HG02973 (cell line): ENCODE measurements around the gene RAG2.

Source experiments
- ATAC-seq: cut with Tn5 transposase; IDR thresholded peaks from one replicate; pipeline ENCODE4 v1.9.1; 2021; ENCODE audit warnings: moderate library complexity; ENCODE audit not compliant: unreplicated experiment

The RAG2 gene

DNA sequence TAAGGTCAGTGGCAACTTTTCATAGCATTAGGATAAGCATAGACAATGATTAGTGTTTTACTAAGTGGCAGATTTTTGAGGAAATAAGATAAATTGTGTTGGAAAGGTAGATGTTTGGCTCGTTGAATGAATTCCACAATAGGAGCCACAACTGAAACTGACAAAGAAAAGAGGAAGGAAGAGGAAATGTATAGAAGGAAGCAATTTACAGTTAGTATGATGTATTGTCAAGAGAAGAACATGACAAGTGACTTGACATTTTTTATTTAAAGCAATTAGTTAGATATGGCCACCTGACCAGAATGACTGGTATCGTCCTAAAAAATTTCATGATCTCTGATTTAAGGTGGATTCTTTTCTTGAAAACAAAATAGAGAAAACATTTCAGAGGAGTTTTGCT lies 3.1 kb upstream of the RAG2 start:
- ATAC-seq: no peak

DNA sequence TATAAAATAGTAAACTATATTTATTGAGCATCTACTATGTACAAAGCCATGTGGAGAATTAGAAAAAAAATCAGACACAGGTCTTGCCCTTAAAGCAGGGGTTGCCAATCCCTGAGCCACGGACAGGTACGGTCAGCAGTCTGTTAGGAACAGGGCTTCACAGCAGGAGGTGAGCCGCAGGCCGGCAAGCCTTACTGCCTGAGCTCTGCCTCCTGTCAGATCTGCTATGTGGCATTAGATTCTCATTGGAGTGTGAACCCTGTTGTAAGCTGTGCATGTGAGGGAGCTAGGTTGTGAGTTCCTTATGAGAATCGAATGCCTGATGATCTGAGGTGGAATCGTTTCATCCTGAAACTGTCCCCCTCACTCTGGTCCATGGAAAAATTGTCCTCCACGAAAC lies 2.1 kb upstream of the RAG2 start:
- ATAC-seq: no peak

DNA sequence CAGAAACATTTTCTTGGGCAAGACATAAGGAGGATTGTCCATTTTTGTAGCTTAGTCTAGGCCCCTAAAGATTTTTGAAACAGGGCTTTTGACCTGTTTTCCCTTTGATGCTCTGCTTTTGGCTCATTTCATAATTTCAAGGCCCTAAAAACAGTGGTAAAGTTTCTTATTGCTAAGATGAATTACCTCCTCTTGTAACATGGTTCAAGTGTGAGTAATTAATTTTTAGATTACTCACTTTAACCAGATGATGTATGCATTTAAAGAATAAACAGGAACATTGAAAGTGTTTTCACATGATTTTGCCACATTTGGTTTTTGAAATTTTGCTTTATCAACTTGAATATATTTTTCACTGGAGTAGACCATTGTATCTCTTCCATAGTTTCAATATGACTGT lies 1.2 kb downstream of the RAG2 start:
- no peak for ATAC-seq

- no peak for ATAC-seq
Observed at GRCh38 chr11:36594316-36594989, 3.6 kb downstream of the RAG2 start, which contains the start of gene IFTAP. IFTAP (plus strand) TSS chr11:36594502; CDS start chr11:36610104, 15,602 bp downstream.

DNA sequence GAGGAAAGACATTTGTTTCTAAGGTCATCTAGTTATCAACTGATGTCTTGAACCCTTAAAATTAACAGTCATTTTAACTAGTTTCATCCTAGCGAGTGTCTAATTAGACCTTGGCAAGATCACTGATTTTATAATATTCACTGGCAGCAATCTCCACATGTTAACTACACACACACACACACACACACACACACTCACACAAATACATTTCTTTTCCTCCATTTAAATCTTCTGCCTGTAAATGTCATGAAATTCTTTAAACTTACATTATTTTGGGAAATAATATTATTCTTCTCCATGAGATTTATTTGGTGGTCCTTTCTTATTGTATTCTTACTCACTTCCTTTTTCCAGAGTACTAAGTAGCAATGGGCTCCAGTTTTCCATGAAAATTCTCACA lies 6.6 kb downstream of the RAG2 start:
- no peak for ATAC-seq

GRCh38 chr11:36590513-36590912 lies 7.5 kb downstream of the RAG2 start:
- no peak for ATAC-seq

- no peak for ATAC-seq
Observed at GRCh38 chr11:36588099-36588498, 9.9 kb downstream of the RAG2 start.

- no peak for ATAC-seq
Observed at GRCh38 chr11:36586543-36586942, 11.5 kb downstream of the RAG2 start.

DNA sequence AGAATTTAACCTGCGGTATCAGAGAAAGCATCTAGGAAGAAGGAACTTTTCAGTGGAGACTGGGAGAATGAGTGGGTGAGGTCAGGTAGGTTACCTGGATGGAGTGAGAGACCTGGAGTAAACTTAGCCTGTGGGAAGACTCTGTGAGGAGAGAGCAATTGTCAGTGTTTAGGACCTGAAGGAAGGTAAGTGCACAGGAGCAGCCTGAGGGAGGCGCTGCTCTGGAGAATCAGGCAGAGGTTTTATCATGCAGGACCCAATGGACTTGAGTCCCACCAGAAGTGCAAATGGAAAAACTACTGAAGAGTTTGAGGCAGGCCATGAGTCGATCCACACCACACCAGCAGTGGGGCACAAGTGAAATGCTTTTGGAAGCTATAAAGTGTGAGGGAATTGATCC lies 14.4 kb downstream of the RAG2 start:
- ATAC-seq: no peak

- no peak for ATAC-seq
Observed at GRCh38 chr11:36581536-36581935, 16.5 kb downstream of the RAG2 start.

GRCh38 chr11:36578458-36578857 lies 19.6 kb downstream of the RAG2 start:
- ATAC-seq: no peak

GRCh38 chr11:36577859-36578258 lies 20.2 kb downstream of the RAG2 start:
- ATAC-seq: no peak

DNA sequence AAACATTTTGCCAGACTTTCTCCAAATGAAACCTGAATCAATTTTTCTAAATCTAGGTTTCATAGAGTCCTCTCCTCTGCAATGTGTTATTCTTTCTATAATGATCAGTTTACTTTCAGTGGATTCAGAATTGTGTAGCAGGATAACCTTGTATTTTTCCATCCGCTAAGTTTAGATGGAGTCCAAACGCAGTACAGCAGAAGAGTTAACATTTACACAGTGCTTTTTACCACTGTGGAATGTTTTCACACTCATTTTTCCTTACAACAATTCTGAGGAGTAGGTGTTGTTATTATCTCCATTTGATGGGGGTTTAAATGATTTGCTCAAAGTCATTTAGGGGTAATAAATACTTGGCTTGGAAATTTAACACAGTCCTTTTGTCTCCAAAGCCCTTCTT lies 20.7 kb downstream of the RAG2 start:
- ATAC-seq: no peak

- no peak for ATAC-seq
Observed at GRCh38 chr11:36574486-36574885, 23.6 kb downstream of the RAG2 start.

- ATAC-seq: no peak
Observed at GRCh38 chr11:36569095-36569494, 28.9 kb downstream of the RAG2 start.

- no peak for ATAC-seq
Observed at GRCh38 chr11:36567694-36568093, 30.3 kb downstream of the RAG2 start, which contains the start of gene RAG1. RAG1 (plus strand) TSS chr11:36568007; CDS start chr11:36573305, 5,298 bp downstream.

DNA sequence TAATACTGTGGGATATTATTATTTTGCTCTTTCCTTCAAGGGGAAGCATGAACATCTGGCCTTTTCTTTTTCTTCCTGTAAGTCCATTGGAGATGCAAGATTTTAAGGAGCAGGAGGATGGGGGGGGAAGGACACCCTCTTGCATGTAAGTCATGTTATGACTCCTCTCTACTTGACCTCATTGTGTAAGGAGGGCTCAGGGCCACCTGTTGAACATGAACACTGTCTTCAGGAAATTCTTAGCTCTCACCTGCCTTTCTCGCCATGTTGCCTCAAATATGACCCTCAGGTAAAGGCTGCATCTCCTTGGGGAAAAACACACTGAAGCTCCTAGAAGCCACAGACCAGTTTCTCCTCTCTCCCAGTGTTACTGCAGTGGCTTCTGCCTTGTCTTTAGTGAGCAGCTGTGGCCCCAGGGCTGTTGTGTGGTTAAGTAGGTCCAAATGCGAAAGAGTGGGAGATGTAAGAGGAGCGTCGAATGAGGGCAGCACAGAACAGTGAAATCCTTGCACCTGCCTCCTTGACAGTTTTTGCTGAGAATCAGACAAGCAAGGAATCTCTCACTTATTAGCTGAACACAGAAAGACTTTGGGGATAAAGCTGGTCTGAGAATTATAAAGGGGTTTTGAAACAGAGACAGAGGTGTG lies 31.5 kb downstream of the RAG2 start:
- no peak for ATAC-seq

DNA sequence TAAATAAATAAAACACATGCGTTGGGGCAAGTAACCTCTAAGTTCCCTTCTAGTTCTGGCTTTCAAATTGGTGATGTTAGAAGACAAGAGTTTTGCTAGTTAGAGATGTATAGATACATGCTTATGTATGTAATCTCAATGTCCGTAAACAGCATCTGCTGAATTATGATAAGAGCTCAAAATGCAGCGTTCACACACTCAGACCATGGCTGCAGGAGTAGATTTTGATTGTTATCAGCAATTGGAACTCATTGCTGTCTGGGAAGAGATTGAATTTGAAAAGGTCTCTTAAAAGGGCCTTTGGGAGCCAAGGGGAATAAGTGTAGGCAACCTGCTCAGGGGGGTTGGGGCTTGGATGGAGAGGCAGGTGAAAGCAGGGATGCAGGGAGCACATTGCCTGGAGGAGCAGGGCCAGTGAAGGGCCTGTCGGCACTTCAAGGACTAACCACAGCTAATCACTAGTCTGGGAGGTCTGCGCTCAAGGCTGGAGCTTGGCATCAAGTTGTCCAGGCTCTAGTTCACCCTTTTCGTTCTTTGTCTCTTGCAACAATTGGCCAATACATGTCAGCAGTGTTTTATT lies 32.9 kb downstream of the RAG2 start:
- ATAC-seq: no peak

GRCh38 chr11:36564376-36565030 lies 33.5 kb downstream of the RAG2 start:
- peak; percentile 70 for ATAC-seq

DNA sequence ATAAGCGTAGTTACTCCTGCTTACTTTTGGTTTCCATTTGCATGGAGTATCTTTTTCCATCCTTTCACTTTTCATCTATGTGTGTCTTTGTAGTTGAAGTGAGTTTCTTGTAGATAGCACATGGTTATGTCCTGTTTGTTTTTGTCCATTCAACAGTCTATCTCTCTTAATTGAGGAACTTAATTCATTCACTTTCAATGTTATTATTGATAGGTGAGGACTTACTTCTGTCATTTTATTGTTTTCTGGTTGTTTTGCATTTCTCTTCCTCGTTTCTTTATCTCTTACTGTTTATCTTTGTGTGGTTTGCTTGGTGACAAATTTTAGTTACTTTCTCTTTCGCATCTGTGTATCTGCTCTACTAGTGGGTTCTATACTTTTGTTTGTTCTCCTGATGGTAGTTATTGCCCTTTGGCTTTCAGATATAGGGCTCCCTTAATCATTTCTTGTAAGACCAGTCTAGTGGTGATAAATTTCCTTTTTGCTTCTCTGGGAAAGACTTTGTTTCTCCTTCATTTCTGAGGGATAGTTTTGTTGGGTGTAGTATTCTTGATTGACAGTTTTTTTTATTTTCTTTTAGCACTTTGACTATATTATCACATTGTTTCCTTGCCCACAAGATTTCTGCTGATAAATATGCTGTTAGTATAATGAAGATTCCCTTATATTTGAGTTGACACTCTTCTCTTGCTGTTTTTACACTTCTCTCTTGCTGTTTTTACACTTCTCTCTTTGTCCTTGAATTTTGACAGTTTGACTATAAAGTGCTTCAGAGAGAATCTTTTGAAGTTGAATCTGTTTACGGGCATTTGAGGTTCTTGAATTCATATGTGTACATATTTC lies 39.2 kb downstream of the RAG2 start:
- ATAC-seq: peak; percentile 97

DNA sequence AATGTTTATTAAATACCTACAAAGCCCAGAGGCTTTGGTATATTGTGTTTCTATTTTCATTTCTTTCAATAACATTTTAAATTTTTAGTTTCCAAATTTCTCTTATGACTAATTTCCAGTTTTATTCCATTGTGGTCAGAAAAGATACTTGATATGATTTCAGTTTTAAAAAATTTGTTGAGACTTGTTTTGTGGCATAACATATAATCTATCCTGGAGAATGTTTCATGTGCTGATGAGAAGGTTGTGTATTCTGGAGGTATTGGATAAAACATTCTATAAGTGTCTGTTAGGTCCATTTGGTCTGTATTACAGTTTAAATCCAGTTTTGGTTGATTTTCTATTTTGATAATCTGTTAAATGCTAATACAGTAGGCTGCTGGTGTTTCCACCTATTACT lies 40.0 kb downstream of the RAG2 start:
- no peak for ATAC-seq
